GM19035 (cell line): ENCODE measurements around the gene BCL2.

ENCODE experiments used
- ATAC-seq: cut with Tn5 transposase; IDR thresholded peaks from one replicate; pipeline ENCODE4 v1.9.1; 2021; ENCODE audit not compliant: unreplicated experiment

Gene BCL2

DNA sequence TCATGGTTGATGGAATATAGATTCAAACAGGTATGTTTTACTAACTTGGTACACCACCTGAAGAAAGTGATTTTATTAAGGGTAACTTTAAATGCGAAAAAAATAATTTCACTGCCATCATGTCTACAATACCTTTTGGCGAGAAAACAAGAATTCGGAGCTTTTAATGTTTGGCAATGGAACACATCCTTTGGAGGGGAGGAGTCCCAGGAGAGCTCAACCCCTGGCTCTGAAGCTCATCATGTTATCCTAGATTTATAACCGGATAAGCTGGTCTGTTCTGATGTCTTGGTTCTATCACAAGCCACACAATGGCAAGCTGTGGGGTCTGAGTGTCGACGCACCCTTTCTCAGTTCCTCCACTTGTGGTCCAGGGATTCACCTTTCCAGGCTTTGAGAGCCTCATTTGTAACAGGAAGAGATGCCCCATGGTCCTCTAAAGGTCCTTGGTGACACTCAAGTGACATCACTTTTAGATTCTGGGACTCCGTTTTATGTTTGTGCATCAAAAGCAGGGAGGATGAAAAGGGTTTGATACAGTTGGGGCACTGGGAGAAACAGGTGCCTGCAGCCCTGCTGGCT is 172.7 kb downstream of the BCL2 start:
- no peak for ATAC-seq

DNA sequence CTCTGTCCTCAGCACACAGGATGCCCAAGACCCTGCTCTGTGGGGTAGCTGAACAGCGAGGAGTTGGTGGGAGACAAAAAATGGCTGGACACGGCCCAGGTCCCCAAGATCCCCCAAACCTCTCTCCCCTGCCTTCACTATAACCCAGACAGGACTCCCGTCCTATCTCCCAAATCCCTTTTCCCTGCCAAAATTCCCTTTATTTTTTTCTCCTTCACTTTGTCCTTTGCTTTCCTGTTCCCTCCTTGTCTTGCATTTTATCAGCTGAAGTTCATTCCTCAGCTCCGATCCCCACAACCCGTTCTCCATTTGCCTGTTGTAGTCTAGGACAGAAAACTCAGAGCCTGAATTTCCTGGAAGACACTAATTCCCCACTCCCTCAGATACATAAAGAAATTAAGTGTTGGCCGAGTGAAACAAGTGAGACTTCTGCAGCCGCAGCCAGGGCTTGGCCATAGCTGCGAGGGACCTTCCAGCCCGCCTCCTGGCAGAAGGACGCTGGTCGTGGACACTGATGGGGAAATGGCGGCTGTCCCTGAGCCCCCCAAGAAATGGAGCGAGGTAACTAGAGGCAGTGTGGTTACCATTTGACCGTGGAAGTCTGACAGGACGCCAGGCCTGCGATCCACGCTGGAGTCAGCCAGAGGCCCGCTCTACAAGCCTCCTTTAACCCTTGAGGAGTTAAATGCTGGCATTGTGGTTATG is 173.6 kb downstream of the BCL2 start:
- no peak for ATAC-seq

DNA sequence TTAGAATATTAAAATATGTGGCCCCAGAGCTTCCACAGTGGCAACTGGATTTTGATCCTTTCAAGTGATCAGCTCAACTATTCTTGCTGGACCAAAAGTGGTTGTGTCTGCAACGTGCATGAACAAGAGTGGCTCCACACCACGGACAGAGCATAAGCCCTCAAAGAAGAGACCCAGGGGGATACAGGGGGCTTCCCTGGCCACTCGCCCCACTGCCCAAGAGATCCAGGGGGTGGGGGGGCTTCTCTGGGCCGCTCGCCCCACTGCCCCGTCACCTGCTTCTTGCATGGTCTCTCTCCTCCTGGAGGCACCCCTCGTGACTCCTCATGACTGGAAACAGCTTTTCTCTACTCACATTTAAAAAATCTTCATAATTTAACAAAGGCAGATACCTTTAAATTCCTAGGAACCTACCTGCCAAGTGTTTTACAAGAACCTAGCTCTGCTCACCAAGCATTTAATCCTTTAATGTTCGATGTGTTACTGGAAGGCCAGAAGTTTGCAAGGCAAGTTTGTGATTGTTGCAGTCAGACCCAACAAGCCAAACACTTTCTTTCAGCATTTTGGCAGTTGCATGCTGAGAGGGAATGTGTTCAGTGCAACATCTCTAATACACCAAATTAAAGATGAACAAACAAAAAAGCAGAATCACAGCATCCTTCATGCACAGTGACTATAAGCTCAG is 174.3 kb downstream of the BCL2 start:
- ATAC-seq, result no peak

DNA sequence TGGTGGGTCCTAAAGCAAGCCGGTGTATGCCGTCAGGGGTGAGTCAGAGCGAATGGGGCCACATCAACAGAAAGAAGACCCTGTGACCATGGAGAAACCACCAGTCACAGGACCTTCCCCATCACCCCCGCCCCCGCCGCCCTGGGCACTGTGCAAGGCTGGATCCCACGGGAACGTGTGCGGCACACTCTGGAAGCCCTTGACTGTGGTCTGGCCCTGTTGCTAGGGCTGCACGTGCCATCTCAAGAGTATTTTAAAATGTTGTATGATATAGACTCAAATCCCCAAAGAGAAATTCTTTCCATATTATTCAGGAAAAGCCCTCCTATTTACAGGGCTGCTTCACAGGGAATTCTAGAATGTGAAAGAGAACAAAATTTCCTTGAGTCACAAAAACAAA is 174.8 kb downstream of the BCL2 start:
- no peak for ATAC-seq

DNA sequence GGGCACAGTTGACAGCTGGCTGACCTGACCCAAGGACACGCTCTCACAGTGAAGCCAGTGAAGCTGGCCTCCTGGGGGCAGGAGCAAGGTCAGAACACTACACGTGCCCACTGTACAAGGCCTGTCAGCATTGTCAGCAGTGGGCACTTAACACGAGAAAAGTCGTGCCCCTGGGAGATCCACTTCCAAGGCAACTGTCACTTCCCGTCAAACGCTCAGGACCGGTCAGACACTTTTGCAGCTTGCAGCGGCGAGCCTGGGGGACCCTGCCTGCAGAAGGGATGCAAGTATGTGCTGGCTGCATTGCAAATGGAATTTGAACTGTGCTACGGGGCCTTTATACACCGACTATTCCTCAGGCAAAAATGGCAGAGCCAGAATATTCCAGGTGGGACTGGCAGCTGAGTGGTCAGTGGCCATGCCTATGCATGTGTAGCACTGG is 176.2 kb downstream of the BCL2 start:
- ATAC-seq, result no peak

DNA sequence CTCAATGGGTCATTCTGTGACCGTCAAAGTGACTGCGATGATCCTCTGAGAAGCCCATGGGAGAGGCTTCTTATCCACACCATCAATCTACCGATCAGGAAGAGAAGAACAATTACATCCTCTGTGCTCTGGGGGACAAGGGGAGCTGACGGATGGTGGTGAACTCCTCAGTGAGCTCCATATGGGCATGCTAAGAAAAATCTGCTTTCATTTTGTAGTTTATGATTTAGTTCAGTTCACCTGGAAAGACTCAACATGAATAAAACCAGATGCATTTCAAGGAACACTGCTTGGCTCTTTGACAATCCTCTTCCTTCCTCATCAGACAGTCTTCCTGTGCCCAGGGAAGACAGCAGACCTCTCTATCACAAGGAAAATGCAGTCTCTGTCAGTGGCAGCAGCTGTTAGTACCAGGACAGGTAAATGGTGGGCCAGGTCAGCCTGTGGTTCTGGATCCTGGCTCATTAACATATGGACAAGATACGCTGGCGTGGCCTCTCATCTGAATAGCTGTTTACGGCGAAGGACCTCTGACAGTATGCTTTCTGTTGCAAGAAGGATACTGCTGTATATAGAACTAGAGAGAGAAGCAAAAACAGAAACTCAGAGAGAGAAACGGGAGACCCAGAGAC is 176.9 kb downstream of the BCL2 start:
- ATAC-seq, result no peak

DNA sequence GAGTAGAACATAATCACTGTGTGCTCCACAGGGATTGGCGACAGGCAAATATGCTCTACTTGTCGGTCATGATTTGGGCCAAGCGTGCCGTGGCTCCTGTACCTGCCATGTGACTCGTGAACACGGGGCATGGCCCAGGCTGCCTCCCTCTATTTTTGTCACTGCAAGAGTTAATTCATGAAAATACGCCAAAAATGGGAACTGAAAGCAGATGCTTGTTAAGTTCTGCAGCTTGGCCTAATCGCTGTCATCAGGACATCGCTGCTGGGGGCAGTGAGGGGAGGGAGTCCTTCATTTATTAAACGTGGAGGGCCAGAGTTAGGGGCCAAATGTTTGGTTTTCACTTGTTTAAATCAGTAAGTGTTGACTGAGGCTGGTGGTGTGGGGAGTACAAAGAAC is 177.8 kb downstream of the BCL2 start:
- ATAC-seq, result peak; percentile 49

DNA sequence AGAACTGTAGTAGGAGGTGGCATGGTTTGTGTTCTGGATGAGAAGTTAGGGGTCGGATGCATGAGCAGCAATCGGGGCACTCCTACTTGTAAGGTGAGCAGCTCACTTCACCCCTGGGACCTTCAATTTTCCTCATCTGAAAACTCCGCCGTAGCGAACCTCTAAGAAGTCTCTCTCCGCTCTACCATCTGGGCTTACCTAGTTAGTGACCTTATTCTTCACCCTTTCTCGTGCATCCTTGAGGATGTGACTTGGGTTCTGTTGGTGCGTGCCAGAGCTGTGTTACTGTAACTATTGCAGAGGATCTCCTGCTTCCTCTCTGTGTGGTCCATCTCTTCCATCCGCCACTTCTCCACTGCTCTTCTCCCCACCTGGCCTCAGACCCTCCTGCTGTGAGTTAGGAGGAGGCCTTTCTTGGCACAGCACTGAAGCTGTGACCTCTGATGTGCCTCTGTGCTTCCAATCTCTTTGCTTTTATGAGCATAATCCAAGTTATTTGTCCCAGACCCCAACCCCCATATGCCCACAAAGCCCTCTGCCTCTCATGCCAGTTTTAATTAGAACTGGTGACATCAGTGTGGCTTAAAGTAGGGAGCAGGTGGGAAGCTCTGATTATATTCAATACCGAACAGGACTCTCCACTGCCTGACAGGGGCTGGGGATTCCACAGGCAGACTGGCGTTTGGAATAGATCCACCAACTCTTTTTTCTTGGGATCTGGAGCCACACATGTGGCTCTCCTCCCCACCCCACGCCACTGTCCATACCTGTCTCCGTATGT is 178.4 kb downstream of the BCL2 start:
- ATAC-seq, result no peak

DNA sequence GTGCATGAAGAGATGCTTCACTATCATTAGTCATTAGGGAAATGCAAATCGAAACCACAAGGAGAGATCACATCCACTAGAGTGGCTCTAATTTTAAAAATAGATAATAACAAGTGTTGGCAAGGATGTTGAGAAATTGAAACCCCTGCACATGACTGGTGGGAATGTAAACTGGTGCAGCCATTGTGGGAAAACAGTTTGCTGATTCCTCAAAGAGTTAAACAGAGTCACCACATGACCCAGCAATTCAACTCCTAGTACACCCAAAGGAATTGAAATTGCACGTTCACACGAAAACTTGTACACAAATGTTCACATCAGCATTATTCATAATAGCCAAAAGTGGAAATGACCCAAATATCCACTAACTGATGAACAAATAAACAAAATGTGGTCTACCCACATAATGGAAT is 179.5 kb downstream of the BCL2 start:
- ATAC-seq, result no peak

DNA sequence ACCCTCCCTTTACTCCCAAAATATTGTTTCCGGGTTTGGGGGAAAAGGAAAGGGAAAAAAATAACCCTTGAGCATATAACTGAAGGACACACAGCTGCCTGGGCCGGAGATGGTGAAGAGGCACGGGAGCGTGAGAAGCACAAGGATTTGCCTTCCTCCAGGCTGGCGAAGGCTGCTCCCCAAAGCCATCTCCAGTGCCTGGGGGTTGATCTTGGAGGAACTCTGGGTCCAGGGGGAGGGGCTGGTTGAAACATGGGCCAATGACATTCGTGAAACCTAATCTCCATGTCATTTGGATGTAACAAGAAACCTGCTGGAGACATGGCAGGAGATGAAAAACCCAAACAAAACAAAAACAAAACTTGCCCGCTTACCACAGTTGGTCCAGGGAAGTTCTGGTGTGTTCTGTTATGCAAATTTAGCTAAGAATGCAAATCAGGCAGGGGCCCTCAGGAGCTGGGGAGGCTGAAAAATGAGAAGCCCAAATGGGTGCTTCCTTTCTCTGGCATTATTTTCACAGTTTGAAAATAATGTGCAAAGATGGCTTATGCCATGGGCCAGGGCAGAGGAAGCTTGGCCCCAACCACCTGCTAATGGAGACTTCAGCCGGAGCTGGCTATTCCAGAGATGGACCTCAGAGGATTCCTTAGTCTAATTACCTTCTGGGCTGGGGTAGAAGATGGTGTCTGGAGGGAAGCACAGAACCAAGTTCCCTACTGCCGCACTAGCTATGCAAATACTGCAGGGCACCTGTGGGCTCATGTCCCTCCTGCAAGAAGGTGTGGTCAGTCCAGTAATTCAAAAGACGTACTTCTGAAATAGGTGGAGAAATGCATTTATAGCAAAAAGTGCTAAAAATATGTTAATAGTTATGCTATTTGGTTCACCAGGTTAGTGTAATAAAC is 180.9 kb downstream of the BCL2 start:
- peak; percentile 64 for ATAC-seq

DNA sequence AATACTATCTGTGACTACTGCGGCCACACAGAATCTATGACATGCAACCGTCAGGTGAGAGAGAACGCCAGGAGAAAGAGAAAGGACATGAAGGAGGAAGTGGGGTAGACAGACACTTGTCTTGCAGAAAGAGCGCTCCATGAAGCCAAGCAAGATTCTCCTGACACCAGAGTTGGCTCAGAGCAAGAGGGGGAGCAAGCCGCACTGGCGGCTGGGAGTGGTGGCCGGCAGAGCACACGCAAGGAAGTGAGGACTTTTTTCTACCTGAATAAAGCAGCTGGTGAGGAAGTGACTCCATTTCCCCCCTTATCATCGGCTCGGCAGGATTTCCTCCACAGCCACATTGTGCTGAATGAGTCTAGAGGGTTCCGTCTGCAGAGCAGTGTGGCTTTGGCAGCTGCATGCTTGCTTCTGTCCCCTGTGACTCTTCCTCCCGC is 181.6 kb downstream of the BCL2 start:
- peak; percentile 17 for ATAC-seq

DNA sequence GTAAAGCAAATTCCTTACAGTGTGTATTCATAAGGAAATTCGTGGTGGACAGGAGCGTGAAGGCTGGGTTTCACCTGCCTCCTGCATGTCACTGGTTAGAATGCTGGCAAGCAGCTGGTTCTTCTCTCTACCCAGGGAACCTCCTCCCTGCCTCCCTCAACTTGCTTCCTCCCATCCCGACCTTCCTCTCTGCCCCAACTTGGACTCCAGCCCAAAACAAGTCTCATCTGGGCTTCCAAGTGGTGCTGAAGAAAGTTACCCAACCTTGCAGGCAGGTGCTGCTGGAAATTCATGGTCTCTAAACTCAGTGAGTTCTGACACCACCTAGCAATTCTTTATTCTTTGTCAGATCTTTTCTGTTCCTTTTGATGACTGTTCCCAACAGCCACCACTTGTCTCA is 184.5 kb downstream of the BCL2 start:
- ATAC-seq, result no peak

DNA sequence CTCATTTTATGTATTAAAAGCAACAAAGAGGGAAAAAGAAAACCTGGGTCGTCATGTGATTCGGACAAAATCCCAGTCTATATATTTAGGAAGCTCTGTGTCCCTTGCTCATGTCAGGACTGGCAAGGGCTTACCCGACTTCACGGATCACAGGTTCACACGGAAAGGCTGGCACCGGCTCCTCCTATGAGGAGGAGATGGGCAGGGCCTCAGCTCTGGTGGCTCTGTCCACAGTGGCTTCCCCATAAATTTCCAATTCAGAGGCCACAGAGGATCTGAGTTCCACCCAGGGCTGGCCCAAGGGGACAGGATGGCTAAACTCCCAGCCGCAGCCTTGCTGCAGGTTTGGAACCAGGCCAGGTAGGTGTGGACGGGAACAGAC is 186.8 kb downstream of the BCL2 start:
- ATAC-seq, result no peak

DNA sequence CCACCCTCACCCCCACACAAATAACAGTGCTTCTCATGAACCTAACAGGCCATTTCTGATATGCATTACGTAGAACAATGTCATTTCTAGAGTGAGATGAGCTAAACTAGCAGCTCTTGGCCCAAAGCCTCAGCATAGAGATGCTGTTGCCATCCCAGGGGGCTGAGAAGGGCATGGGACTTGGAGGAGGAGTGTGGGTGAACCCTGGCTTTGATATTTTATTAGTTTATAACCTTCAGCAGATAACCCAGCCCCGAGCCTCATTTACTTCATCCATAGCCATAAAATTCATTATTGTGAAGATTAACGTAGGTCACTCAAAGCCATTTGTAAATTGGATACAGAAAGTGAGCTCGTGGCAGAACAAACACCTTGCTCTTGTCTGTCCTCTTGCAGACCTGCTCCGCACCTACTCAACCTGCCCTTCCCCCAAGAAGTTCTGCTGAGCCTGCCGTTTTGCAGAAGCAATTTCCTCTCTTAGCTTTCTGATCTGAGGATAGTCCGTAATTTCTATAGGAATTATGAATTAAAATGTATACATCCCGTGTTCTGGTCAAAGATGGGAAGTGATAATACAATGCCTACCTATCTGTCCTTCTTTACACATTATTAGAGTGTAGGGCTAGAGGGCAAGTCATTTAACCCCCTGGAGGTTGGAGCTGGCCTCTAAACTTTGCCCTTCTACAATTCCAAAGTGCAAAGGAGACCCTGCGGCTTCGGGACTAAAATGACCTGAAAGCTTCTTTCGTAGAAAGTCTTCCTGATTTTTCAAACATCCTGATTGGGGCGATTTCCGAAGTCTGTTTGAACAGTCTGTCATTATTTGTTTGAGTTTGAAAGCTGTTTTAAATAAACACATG is 187.4 kb downstream of the BCL2 start:
- ATAC-seq, result no peak

DNA sequence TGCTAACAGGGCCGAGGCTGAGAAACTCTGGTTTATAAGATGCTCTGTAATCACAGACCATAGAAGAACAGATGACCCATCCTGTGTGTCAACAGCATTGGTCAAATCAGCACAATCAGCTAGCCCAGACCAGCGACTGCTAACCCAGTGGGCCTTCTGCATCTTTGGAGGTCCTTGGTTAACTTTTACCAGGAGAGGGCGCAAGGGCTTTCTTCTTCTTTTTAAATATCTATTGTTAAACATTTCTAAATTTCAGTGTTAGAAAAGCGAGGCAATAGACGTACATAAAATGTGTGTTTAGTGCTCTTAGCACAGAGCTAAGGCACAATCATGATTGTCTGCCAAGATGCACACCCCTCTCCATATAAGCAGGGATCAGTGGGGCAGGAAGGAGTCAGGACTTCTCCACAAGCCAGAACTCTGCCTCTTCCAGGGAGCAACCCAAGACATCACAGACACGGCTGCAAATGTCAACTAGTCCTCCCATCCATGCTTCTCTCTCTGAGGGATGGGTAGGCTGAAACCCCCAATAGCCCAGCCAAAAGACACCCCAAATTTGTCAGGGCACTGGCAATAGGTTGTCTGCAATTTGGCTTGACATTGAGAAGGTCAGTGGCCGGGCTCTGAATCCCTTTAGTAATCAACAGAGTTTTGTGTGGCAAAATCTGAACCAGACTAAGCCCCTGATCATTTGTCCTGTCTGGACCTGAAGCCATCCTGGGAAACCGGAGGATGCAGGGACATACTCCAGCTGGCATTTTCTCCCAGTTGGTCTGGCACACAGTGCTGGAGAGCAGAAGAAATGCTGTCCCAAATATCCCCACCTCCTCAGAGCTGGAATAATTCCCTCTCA is 188.2 kb downstream of the BCL2 start:
- peak; percentile 51 for ATAC-seq

DNA sequence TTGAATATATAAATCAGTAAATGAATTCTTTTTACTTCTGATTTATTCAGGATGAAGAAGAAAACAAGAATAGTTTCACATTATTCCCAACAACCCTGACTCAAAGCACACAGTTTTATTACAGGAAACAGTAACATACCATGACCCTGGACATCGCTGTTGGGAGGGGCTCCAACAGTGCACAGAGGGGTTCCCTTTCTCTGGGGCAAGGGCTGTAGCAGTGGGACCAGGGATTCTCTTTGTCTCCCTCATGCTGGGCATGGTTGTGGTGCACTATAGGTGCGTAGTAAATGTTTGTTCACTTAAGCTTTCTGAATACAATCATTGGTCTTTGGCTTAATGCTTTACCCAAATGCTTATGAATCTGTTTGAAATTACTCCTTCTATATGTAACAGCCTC is 189.4 kb downstream of the BCL2 start:
- no peak for ATAC-seq

DNA sequence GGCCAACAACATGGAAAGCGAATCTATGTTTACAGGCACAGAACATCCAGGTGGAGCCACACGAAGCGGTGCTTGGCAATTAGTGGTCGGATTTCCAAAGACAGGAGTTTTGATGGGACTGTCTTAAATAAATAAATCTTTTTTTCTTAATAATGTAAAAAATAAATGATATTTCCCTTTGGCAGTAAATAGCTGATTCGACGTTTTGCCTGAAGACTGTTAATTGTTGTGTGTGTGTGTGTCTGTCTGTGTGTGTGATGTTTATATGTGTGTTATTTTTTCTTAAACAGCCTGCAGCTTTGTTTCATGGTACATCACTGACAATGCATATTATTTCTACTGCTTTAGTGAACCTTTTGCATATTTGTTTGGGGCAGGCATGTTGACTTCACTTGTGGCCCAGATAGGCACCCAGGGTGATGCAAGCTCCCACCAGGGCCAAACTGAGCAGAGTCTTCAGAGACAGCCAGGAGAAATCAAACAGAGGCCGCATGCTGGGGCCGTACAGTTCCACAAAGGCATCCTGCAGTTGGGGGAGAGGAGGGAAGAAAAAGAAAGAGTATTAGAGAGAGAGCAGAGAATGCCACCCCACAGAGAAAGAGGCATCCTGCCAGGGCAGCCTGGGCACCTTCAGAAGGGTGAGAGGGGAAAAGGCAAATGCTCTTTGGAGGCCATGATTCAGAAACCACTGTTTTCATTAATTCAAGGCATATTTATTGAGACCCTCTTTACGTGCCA is 191.2 kb downstream of the BCL2 start:
- no peak for ATAC-seq
